K562 (cell line): ENCODE results near the gene SH2D7. TPM values are rescaled to one million over a fixed set of nuclear protein-coding genes. Genes with fewer than 3 reads are reported as not detected.

Experiments
- ATAC-seq: fragments of 200-7000 bp; cut with Tn5 transposase; 3 replicates; pipeline ENCODE4 v1.9.1; 2020; ENCODE audit warnings: moderate library complexity
- BruUV-seq: library from RNA; stranded (reverse); fragments of 400-500 nt; replicated peaks from 2 replicates; lab custom pipeline; 2021; lab: Mats Ljungman, UMichigan
- CTCF ChIA-PET: fragments of 300-600 bp; formaldehyde crosslinking; extraction: SDS; loops from one replicate; lab custom pipeline; 2021; ENCODE audit warnings: low intra/inter-chr PET ratio; lab: Yijun Ruan, JAX
- POLR2A ChIA-PET: fragments of 300-600, 350-650 bp; sonication (Branson Sonifier 250); formaldehyde crosslinking; extraction: SDS; loops from one replicate; lab custom pipeline; 2021; ENCODE audit warnings: antibody characterized with exemption, inconsistent platforms; lab: Yijun Ruan, JAX
- DNase-seq, 4 experiments: peaks; one replicate each; pipeline versions ENCODE4 v3.0.0 to v3.0.0-alpha.2; 2011 to 2018; ENCODE audit warnings: low spot score in 3 of 4, mixed read lengths in 3 of 4; ENCODE audit errors: extremely low read depth in 1 of 4
- FAIRE-seq: peaks from 2 replicates; lab custom pipeline; 2011; peaks lifted over from hg19 to GRCh38; lab: Jason Lieb, UNC
- H2AFZ ChIP-seq: 2 replicates; pipeline ENCODE4 v1.6.0; 2011; ENCODE audit warnings: low read depth, low read length, control low read depth, inconsistent platforms
- H3K27ac ChIP-seq: fragments of 200-600 bp; 3 replicates; pipeline ENCODE4 v1.8.0; 2011; ENCODE audit warnings: low read depth, mild to moderate bottlenecking, control low read depth, inconsistent platforms, low read length, moderate library complexity, mixed read lengths; ENCODE audit errors: extremely low read depth
- H3K27me3 ChIP-seq, 2 experiments: fragments of 300-600 bp in 1 of 2; 2 replicates in 1 of 2; 3 replicates in 1 of 2; pipeline versions ENCODE4 v1.6.0 to v1.8.0; 2011; ENCODE audit warnings: inconsistent platforms in 2 of 2, low read length in 2 of 2, mild to moderate bottlenecking in 1 of 2, mixed read lengths in 1 of 2, moderate library complexity in 1 of 2; ENCODE audit not compliant: control insufficient read depth in 2 of 2, insufficient read depth in 2 of 2
- H3K36me3 ChIP-seq: fragments of 300-600 bp; 3 replicates; pipeline ENCODE4 v1.8.0; 2011; ENCODE audit warnings: mild to moderate bottlenecking, low read length, inconsistent platforms; ENCODE audit not compliant: control insufficient read depth, insufficient read depth
- H3K4me1 ChIP-seq, 2 experiments: fragments of 200-600 bp in 1 of 2; replicated peaks in 1 of 2; 2 replicates in 1 of 2; 3 replicates in 1 of 2; pipeline versions ENCODE4 v1.5.1 to v1.8.0; 2011; ENCODE audit warnings: inconsistent platforms in 2 of 2, low read length in 2 of 2, mild to moderate bottlenecking in 1 of 2, mixed read lengths in 1 of 2, moderate library complexity in 1 of 2; ENCODE audit not compliant: control insufficient read depth in 2 of 2, insufficient read depth in 2 of 2
- H3K4me2 ChIP-seq: 2 replicates; pipeline ENCODE4 v1.6.1; 2011; ENCODE audit warnings: low read length, control low read depth, inconsistent platforms, mixed read lengths; ENCODE audit not compliant: insufficient read depth
- H3K4me3 ChIP-seq: fragments of 200-600 bp; sonication (generic), shearing (Covaris generic); 2 replicates; pipeline ENCODE4 v1.5.1; 2016; ENCODE audit warnings: control low read depth, inconsistent platforms
- H3K79me2 ChIP-seq: fragments of 200-600 bp; 3 replicates; pipeline ENCODE4 v1.8.0; 2011; ENCODE audit warnings: low read length, inconsistent platforms; ENCODE audit not compliant: control insufficient read depth, insufficient read depth
- H3K9ac ChIP-seq, 2 experiments: 2 replicates each; pipeline versions ENCODE4 v1.6.0 to v1.6.1; 2011; ENCODE audit warnings: low read depth in 2 of 2, low read length in 2 of 2, control low read depth in 1 of 2, inconsistent platforms in 1 of 2, mild to moderate bottlenecking in 1 of 2, mixed read lengths in 1 of 2; ENCODE audit not compliant: insufficient read depth in 1 of 2
- H3K9me1 ChIP-seq: one replicate; pipeline ENCODE4 v1.6.0; 2011; ENCODE audit warnings: inconsistent platforms, mild to moderate bottlenecking, low read length, moderate library complexity; ENCODE audit not compliant: control insufficient read depth, insufficient read depth
- H3K9me3 ChIP-seq: replicated peaks from 2 replicates; pipeline ENCODE4 v1.5.1; 2011; ENCODE audit warnings: low read depth, low read length, inconsistent platforms; ENCODE audit not compliant: control insufficient read depth, insufficient read depth
- H4K20me1 ChIP-seq: replicated peaks from 2 replicates; pipeline ENCODE4 v1.6.1; 2011; ENCODE audit warnings: low read length, inconsistent platforms, mixed read lengths; ENCODE audit not compliant: control insufficient read depth, insufficient read depth
- ATF3 ChIP-seq, 2 experiments: fragments of 450-650 bp in 1 of 2; sonication (generic) in 1 of 2; formaldehyde crosslinking in 1 of 2; IDR thresholded peaks in 1 of 2; conservative IDR thresholded peaks in 1 of 2; 2 replicates each; pipeline versions ENCODE4 v1.6.1 to v1.8.1; 2016 to 2023; ENCODE audit warnings: mild to moderate bottlenecking in 2 of 2, moderate library complexity in 2 of 2, inconsistent platforms in 1 of 2, missing genetic modification reagents in 1 of 2
- CEBPB ChIP-seq: fragments of 450-650 bp; IDR thresholded peaks from 2 replicates; pipeline ENCODE4 v1.6.1; 2016; ENCODE audit warnings: missing genetic modification characterization, missing compliant biosample characterization
- CEBPG ChIP-seq, 3 experiments: fragments of 200-800 bp in 1 of 3; sonication (Bioruptor generic) in 1 of 3; sonication (generic) in 1 of 3; formaldehyde crosslinking in 1 of 3; IDR thresholded peaks in 2 of 3; conservative IDR thresholded peaks in 1 of 3; 2 replicates each; pipeline versions ENCODE4 v1.6.1 to v1.8.0; 2016 to 2022; ENCODE audit warnings: missing compliant biosample characterization in 2 of 3, missing genetic modification characterization in 2 of 3, mild to moderate bottlenecking in 1 of 3, missing genetic modification reagents in 1 of 3
- DEAF1 ChIP-seq: fragments of 450-650 bp; formaldehyde crosslinking; IDR thresholded peaks from 2 replicates; pipeline ENCODE4 v1.4.0; 2020; ENCODE audit warnings: mild to moderate bottlenecking, moderate library complexity
- SRSF9 ChIP-seq: fragments of 200-400 bp; formaldehyde crosslinking; IDR thresholded peaks from 2 replicates; pipeline ENCODE4 v1.6.1; 2017; ENCODE audit warnings: low read depth, low read length, borderline replicate concordance
- TRIM24 ChIP-seq, 2 experiments: fragments of 450-650 bp; IDR thresholded peaks; 2 replicates each; pipeline ENCODE4 v1.6.1; 2016
- WGBS: fragments of 100-300 bp; shearing (Covaris generic); methylation state at CpG from one replicate; pipeline ENCODE4 v1.1.6; 2016; ENCODE audit warnings: low coverage, mixed read lengths; ENCODE audit not compliant: insufficient coverage; ENCODE audit errors: missing lambda C conversion rate; 5-methylcytosine and 5-hydroxymethylcytosine counted together
- in situ Hi-C: fragments of 300-500 bp; cut with MboI; formaldehyde crosslinking; loops from 4 replicates; pipeline ENCODE4 v1.15.0; 2018; ENCODE audit warnings: inconsistent platforms, mixed read lengths
- intact Hi-C: fragments of 100-400 bp; cut with micrococcal nuclease; formaldehyde crosslinking; loops from 2 replicates; pipeline ENCODE4 v1.14.2; 2022
- polyA plus RNA-seq, 8 experiments: library from polyadenylated mRNA; depleted of rRNA in 4 of 8; stranded (reverse) in 5 of 8; unstranded in 3 of 8; fragments of >200 nt; fragmentation: Nextera tagmentation in 2 of 8; fragmentation: Illumina TruSeq in 1 of 8; extraction: Ambion mirVana in 2 of 8; extraction: Trizol in 1 of 8; gene quantifications; 2 replicates each; pipeline versions ENCODE4 v1.2.1 to v1.2.3, GENCODE V29; 2011 to 2014; ENCODE audit warnings: inconsistent platforms in 1 of 8, missing spikeins in 1 of 8
- total RNA-seq, 7 experiments: library from RNA; depleted of rRNA in 6 of 7; stranded (reverse); fragments of >200 nt in 6 of 7; fragmentation: Illumina TruSeq in 2 of 7; extraction: Trizol in 2 of 7; gene quantifications; 2 replicates each; pipeline versions ENCODE4 v1.2.1 to v1.2.3, GENCODE V29; 2011 to 2021; ENCODE audit warnings: low replicate concordance in 1 of 7

The SH2D7 gene
- total and polyA plus RNA-seq, 9 of the 15 experiments (the other 6 are each of a cell fraction or from before 2014, with no cell fraction given), result not detected

- Histone ChIP-seq H3K9me1 (no peaks in the 10 kb centered on the region), H2AFZ (no peak overlapping the region), H3K27me3 (peaks cover 0 to 3% of the 10 kb centered on the region in 2 experiments; a peak in 1 of 5 replicates), H3K79me2 (no peaks in the 10 kb centered on the region), H4K20me1 (no peaks in the 10 kb centered on the region), H3K36me3 (no peaks in the 10 kb centered on the region), H3K4me3 (no peak overlapping the region), H3K4me2 (no peak overlapping the region), H3K9me3 (no peaks in the 10 kb centered on the region), H3K4me1 (peaks cover 2 to 3% of the 10 kb centered on the region in 2 experiments; a peak in 1 of 5 replicates), H3K27ac (no peak overlapping the region), H3K9ac (no peak overlapping the region)
- no TSS peak for BruUV-seq
- ATAC-seq (no peak), DNase-seq (no peak), FAIRE-seq (no peak)
- intact Hi-C loops (no loop called here), in situ Hi-C loops (no loop called here)
- 0% methylated on average over 1 of the region's 1 CpG for WGBS
- ChIA-PET POLR2A (interaction anchor here (0.7 kb wide), 1 partner anchor 11 kb away, joined by 3 read pairs; no protein-coding TSS in a partner anchor), CTCF (no interaction called here)
- TF ChIP-seq CEBPG (CRISPR knock-in tag; IDR thresholded peaks at IDR 0.05) (peak; percentile 62; the same call in 1 of the 2 replicates), CEBPG (tag; conservative IDR thresholded peaks at IDR 0.05 in 1 of 2, IDR thresholded peaks at IDR 0.05 in 1 of 2) (peak; percentile 86 to 93), ATF3 (IDR thresholded peaks at IDR 0.05) (peak; percentile 72), ATF3 (CRISPR knock-in tag; conservative IDR thresholded peaks at IDR 0.05) (no peak), DEAF1 (CRISPR knock-in tag) (no peak), TRIM24 (IDR thresholded peaks at IDR 0.05) (peak in 1 of 2 experiments; percentile 42; a peak in 1 of 4 replicates), SRSF9 (no peak), CEBPB (tag) (peak; percentile 17; the same call in 1 of the 2 replicates)
Observed at GRCh38 chr15:78085928-78086327, 6.4 kb upstream of the SH2D7 start.
